H9 (cell line): Measurements from ENCODE around the gene PHF21A. TPM values are rescaled to one million over a fixed set of nuclear protein-coding genes. Genes with fewer than 3 reads are reported as not detected.

ENCODE experiments used
- DNase-seq: peaks from one replicate; pipeline ENCODE4 v3.0.0-alpha.2; 2017
- H2AFZ ChIP-seq: one replicate; pipeline ENCODE4 v1.6.1; 2013; ENCODE audit warnings: mild to moderate bottlenecking, low read length, control low read depth, moderate library complexity
- H2AK5ac ChIP-seq: 2 replicates; pipeline ENCODE4 v1.6.1; 2013; ENCODE audit warnings: low read length, control low read depth, mixed read lengths; ENCODE audit not compliant: insufficient read length
- H2BK120ac ChIP-seq: one replicate; pipeline ENCODE4 v1.6.1; 2013; ENCODE audit warnings: low read depth, mild to moderate bottlenecking, low read length, control low read depth, inconsistent platforms; ENCODE audit not compliant: poor library complexity, severe bottlenecking
- H2BK12ac ChIP-seq: 2 replicates; pipeline ENCODE4 v1.6.1; 2013; ENCODE audit warnings: low read length, control low read depth, mixed read lengths, low read depth; ENCODE audit not compliant: insufficient read length
- H2BK15ac ChIP-seq: 2 replicates; pipeline ENCODE4 v1.6.1; 2013; ENCODE audit warnings: low read depth, low read length, control low read depth
- H2BK20ac ChIP-seq: one replicate; pipeline ENCODE4 v1.6.1; 2013; ENCODE audit warnings: low read depth, mild to moderate bottlenecking, low read length, control low read depth, inconsistent platforms; ENCODE audit not compliant: poor library complexity, severe bottlenecking
- H2BK5ac ChIP-seq: 2 replicates; pipeline ENCODE4 v1.6.1; 2013; ENCODE audit warnings: low read length, control low read depth, mixed read lengths; ENCODE audit not compliant: insufficient read length
- H3K14ac ChIP-seq: 2 replicates; pipeline ENCODE4 v1.6.1; 2013; ENCODE audit warnings: low read length, control low read depth; ENCODE audit not compliant: insufficient read depth
- H3K18ac ChIP-seq: 2 replicates; pipeline ENCODE4 v1.6.1; 2013; ENCODE audit warnings: low read depth, mild to moderate bottlenecking, mixed read lengths, low read length, control low read depth; ENCODE audit not compliant: insufficient read length
- H3K23ac ChIP-seq: 2 replicates; pipeline ENCODE4 v1.6.1; 2013; ENCODE audit warnings: low read length, control low read depth, mixed read lengths, low read depth; ENCODE audit not compliant: insufficient read length
- H3K23me2 ChIP-seq: 2 replicates; pipeline ENCODE4 v1.6.1; 2013; ENCODE audit warnings: low read depth, mild to moderate bottlenecking, mixed read lengths, low read length, control low read depth; ENCODE audit not compliant: insufficient read length, poor library complexity, severe bottlenecking
- H3K27ac ChIP-seq: 2 replicates; pipeline ENCODE4 v1.5.1; 2013; ENCODE audit warnings: low read length, control low read depth, mixed read lengths, low read depth; ENCODE audit not compliant: insufficient read length
- H3K27me3 ChIP-seq: 2 replicates; pipeline ENCODE4 v1.6.1; 2013; ENCODE audit warnings: low read length, control low read depth, inconsistent platforms; ENCODE audit not compliant: insufficient read depth
- H3K4ac ChIP-seq: 2 replicates; pipeline ENCODE4 v1.6.1; 2013; ENCODE audit warnings: low read depth, mild to moderate bottlenecking, control low read depth, inconsistent platforms, low read length, moderate library complexity
- H3K4me1 ChIP-seq: 2 replicates; pipeline ENCODE4 v1.6.1; 2013; ENCODE audit warnings: low read length, control low read depth, inconsistent platforms; ENCODE audit not compliant: insufficient read depth
- H3K4me2 ChIP-seq: 2 replicates; pipeline ENCODE4 v1.6.1; 2013; ENCODE audit warnings: low read length, control low read depth, mixed read lengths; ENCODE audit not compliant: insufficient read length, insufficient read depth
- H3K56ac ChIP-seq: 2 replicates; pipeline ENCODE4 v1.6.1; 2013; ENCODE audit warnings: low read depth, mild to moderate bottlenecking, mixed read lengths, low read length, control low read depth; ENCODE audit not compliant: insufficient read length
- H3K79me1 ChIP-seq: 2 replicates; pipeline ENCODE4 v1.6.1; 2013; ENCODE audit warnings: low read depth, mild to moderate bottlenecking, moderate library complexity, low read length, control low read depth, inconsistent platforms; ENCODE audit not compliant: insufficient read depth, poor library complexity, severe bottlenecking
- H3K79me2 ChIP-seq: 2 replicates; pipeline ENCODE4 v1.6.1; 2013; ENCODE audit warnings: low read length, control low read depth, inconsistent platforms; ENCODE audit not compliant: insufficient read depth
- H3K9ac ChIP-seq: 2 replicates; pipeline ENCODE4 v1.6.1; 2013; ENCODE audit warnings: low read length, control low read depth, mixed read lengths; ENCODE audit not compliant: insufficient read length; ENCODE audit errors: extremely low read depth
- H3K9me3 ChIP-seq: one replicate; pipeline ENCODE4 v1.6.1; 2013; ENCODE audit warnings: low read depth, low read length, inconsistent platforms; ENCODE audit not compliant: control insufficient read depth
- H3T11ph ChIP-seq: one replicate; pipeline ENCODE4 v1.6.1; 2013; ENCODE audit warnings: mild to moderate bottlenecking, low read length, control low read depth, inconsistent platforms
- H4K20me1 ChIP-seq: one replicate; pipeline ENCODE4 v1.6.1; 2013; ENCODE audit not compliant: control insufficient read depth, insufficient read length, insufficient read depth
- H4K5ac ChIP-seq: 2 replicates; pipeline ENCODE4 v1.6.1; 2013; ENCODE audit warnings: low read depth, mild to moderate bottlenecking, mixed read lengths, low read length, control low read depth; ENCODE audit not compliant: insufficient read length
- H4K8ac ChIP-seq: replicated peaks from 2 replicates; pipeline ENCODE4 v1.6.1; 2013; ENCODE audit warnings: low read length, control low read depth, mixed read lengths, low read depth; ENCODE audit not compliant: insufficient read length
- H4K91ac ChIP-seq: 2 replicates; pipeline ENCODE4 v1.6.1; 2013; ENCODE audit warnings: low read depth, mild to moderate bottlenecking, moderate library complexity, mixed read lengths, low read length, control low read depth; ENCODE audit not compliant: insufficient read length
- H3K27ac Mint-ChIP-seq, 3 experiments: 2 replicates in 2 of 3; 3 replicates in 1 of 3; pipeline ENCODE4 v1.8.0; 2020 to 2021; ENCODE audit warnings: mixed read lengths in 3 of 3, mild to moderate bottlenecking in 1 of 3, moderate library complexity in 1 of 3
- H3K27me3 Mint-ChIP-seq: 2 replicates; pipeline ENCODE4 v1.8.0; 2021; ENCODE audit warnings: low read depth, mild to moderate bottlenecking, moderate library complexity, mixed read lengths
- H3K36me3 Mint-ChIP-seq, 3 experiments: 2 replicates in 2 of 3; 3 replicates in 1 of 3; pipeline ENCODE4 v1.8.0; 2020 to 2021; ENCODE audit warnings: low read depth in 3 of 3, mixed read lengths in 3 of 3; ENCODE audit not compliant: insufficient read depth in 1 of 3
- H3K4me1 Mint-ChIP-seq, 2 experiments: 2 replicates each; pipeline ENCODE4 v1.8.0; 2020; ENCODE audit warnings: mixed read lengths in 2 of 2
- H3K4me3 Mint-ChIP-seq, 2 experiments: 2 replicates in 1 of 2; 3 replicates in 1 of 2; pipeline ENCODE4 v1.8.0; 2020 to 2021; ENCODE audit warnings: mild to moderate bottlenecking in 2 of 2, mixed read lengths in 2 of 2, moderate library complexity in 1 of 2
- H3K9me3 Mint-ChIP-seq, 2 experiments: 2 replicates in 1 of 2; 3 replicates in 1 of 2; pipeline ENCODE4 v1.8.0; 2020; ENCODE audit warnings: mild to moderate bottlenecking in 2 of 2, mixed read lengths in 2 of 2, moderate library complexity in 1 of 2
- CTCF ChIP-seq: fragments of 200-600 bp; sonication (generic); conservative IDR thresholded peaks from 3 replicates; pipeline ENCODE4 v1.8.0; 2021; ENCODE audit warnings: antibody characterized with exemption, mild to moderate bottlenecking
- WGBS: extraction: QIAGEN DNeasy Blood & Tissue Kit; methylation state at CpG from one replicate; pipeline ENCODE4 v1.1.7; 2013; ENCODE audit warnings: missing lambda C conversion rate, low lambda C conversion rate, mixed read lengths; ENCODE audit not compliant: insufficient read length; ENCODE audit errors: extremely low coverage; 5-methylcytosine and 5-hydroxymethylcytosine counted together
- total RNA-seq: library from RNA; stranded (reverse); gene quantifications from 2 replicates; pipeline ENCODE4 v1.2.1, GENCODE V29; 2021

The PHF21A gene
- total RNA-seq, 1 experiment from 2014 or later, result 33.8 TPM

DNA sequence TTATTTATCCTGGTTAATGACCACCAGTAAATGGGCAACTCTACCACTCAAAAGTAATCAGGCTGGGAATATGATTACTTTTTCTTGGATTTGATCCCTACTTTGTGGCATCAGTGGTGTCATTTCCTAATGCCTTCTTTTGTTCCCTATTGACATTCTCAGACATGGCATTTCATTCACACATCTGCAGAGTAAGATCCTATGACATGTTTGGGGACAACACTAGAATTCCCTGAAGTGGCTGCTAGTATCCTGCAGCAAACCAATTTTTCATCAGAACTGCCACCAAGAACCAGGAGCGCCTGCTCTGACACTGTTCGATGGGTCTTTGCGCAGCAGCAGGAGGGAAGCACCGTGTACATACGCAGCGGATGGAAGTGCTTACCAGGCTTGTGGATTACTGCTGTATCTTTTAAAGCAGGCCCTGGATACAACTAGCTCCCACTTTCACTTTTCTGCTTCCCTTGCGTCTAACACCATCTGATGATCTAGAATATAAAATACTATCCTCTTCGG, 101.1 kb downstream of the PHF21A start:
- Histone ChIP-seq H3K4ac (no peak overlapping the region), H2BK120ac (no peak overlapping the region), H2BK12ac (no peak overlapping the region), H3K23me2 (no peaks in the 10 kb centered on the region), H3T11ph (no peak overlapping the region), H3K27me3 (no peaks in the 10 kb centered on the region), H3K9me3 (no peaks in the 10 kb centered on the region), H2BK20ac (no peak overlapping the region), H3K4me2 (no peak overlapping the region), H2BK15ac (no peak overlapping the region), H3K27ac (no peak overlapping the region), H4K8ac (no peak overlapping the region), H3K14ac (no peak overlapping the region), H4K91ac (no peak overlapping the region), H2AFZ (no peak overlapping the region), H3K18ac (no peak overlapping the region), H3K4me1 (no peaks in the 10 kb centered on the region), H2BK5ac (no peak overlapping the region), H3K79me2 (no peaks in the 10 kb centered on the region), H3K23ac (no peak overlapping the region), H4K5ac (no peak overlapping the region), H3K56ac (no peak overlapping the region), H3K79me1 (no peaks in the 10 kb centered on the region), H4K20me1 (no peaks in the 10 kb centered on the region), H3K9ac (no peak overlapping the region), H2AK5ac (no peak overlapping the region)
- TF ChIP-seq CTCF, result no peak
- Mint-ChIP-seq H3K4me3 (no peak overlapping the region), H3K9me3 (peaks cover 0 to under 1% of the 10 kb centered on the region in 2 experiments; a peak in 3 of 5 replicates), H3K4me1 (peaks cover 0 to 2% of the 10 kb centered on the region in 2 experiments; a peak in 2 of 4 replicates), H3K27ac (peak overlapping the region in 1 of 3 experiments; percentile 21; a peak in 2 of 7 replicates), H3K27me3 (no peaks in the 10 kb centered on the region), H3K36me3 (peaks cover 2 to 6% (median 4%) of the 10 kb centered on the region in 3 experiments; a peak in 5 of 7 replicates)
- no peak for DNase-seq
- no CpG with 5 or more reads among the region's 8 CpGs for WGBS
